ENCODE data around the gene FOXL3.

The FOXL3 gene

DNA sequence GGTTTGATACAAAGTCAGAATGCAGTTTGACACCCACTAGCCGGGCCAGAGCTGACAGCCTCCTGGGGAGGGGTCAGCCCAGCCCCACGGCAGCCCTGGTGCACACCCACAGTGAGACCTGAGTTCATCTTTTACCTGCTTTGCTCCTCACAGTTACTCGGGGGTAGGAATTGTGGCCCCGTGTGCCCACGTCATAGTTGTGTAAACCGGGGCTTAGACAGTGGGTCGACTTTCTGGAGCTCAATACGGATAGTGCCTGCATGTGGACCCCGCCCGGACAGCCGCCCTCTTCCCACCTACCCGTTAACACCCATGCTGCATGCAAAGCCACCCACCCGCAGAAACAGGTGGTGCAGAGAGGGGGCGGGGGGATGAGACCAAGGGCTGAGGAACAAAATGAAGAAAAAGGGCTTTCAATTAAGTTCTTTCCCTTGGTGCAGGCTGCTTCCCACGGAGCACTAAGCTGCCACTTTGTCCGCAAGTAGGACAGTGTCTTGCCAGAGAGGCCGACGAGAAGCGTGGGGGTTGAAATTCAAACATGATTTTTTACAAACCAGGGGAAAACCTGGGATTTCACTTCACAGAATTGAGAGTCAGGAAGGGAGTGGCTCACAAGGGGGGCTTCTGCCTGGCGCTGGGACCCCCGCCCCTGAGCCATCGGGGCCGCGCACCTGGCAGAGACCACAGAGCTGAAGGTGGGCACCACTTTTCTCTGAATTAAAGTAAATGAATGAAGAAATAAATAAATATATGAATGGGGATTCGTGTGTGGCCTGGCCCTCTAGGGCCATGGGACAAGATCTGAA, 24.6 kb upstream of the FOXL3 start:
- TF ChIP-seq EZH2phosphoT487 (conservative IDR thresholded peaks at IDR 0.05; ENCODE audit: low read length) (no peak), CTCF (IDR thresholded peaks at IDR 0.05; ENCODE audit: insufficient read depth, low read length, poor library complexity, severe bottlenecking) (no peak)
- Histone ChIP-seq H3K9me3 (ENCODE audit: insufficient read depth, low read length) (peaks cover 27% of the 10 kb centered on the region), H3K4me2 (ENCODE audit: low read depth, low read length, poor library complexity, severe bottlenecking) (no peak overlapping the region)

DNA sequence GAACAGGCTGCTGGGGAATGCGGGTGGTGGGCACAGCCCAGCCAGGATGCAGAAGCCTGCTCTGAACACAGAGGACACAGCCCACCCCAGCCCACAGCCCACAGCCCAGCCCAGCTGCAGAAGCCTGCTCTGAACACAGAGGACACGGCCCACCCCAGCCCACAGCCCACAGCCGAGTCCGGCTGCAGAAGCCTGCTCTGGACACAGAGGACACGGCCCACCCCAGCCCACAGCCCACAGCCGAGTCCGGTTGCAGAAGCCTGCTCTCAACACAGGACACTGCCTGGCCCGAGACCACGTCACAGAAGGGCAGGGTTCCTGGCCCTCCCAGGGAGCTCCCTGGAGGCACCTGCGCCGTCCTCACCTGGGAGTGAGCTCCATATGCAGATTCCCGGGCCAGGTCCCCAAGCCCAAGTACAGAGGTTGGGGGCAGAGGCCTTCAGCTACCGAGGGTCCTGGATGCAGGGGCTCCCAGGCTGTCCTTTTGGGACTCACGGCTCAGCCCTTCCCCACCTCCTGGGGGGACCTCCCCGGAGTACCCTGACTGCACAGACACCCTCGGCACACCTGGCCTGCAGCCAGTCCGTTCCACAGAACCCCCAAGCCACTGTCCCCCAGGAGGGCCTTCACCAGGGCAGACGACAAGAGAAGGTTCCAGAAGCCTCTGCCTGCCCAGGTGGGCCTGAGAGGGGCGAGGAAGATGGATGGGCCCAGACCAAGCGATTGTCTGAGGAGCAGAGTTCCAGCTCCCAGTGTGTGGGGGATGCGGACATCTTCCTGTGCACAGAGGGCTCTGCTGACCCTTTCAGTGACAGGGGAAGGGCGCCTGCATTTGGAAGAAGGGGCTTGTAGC, 23.7 kb upstream of the FOXL3 start:
- no peak overlapping the region for H2AFZ ChIP-seq (ENCODE audit: low read depth, low read length, severe bottlenecking)
- H3K9me3 ChIP-seq (ENCODE audit: insufficient read depth, low read length): peaks cover 19% of the 10 kb centered on the region

More for the DNA sequence above, 24.6 kb upstream of the FOXL3 start:
- no peak overlapping the region for H3K27ac ChIP-seq (ENCODE audit: low read depth, low read length)
- no peaks in the 10 kb centered on the region for H3K36me3 ChIP-seq (ENCODE audit: low read length)
- H3K4me3 ChIP-seq (ENCODE audit: insufficient read depth, low read length, poor library complexity, severe bottlenecking): no peak overlapping the region
- no peaks in the 10 kb centered on the region for H4K20me1 ChIP-seq (ENCODE audit: low read depth, low read length)
- H3K9ac ChIP-seq (ENCODE audit: low read length): no peak overlapping the region
- no peaks in the 10 kb centered on the region for H3K27me3 ChIP-seq (ENCODE audit: low read length)
- H3K79me2 ChIP-seq (ENCODE audit: insufficient read depth, low read length): no peaks in the 10 kb centered on the region
- H2AFZ ChIP-seq (ENCODE audit: low read depth, low read length, severe bottlenecking): no peak overlapping the region
- H3F3A ChIP-seq (ENCODE audit: insufficient read depth): peaks cover 3% of the 10 kb centered on the region; the same call in 1 of the 2 replicates
- no peaks in the 10 kb centered on the region for H3K9me2 ChIP-seq (replicated peaks; ENCODE audit: insufficient read depth, low read length)

More for the DNA sequence above, 23.7 kb upstream of the FOXL3 start:
- no peak overlapping the region for H3K9ac ChIP-seq (ENCODE audit: low read length)
- H3K9me2 ChIP-seq (replicated peaks; ENCODE audit: insufficient read depth, low read length): no peaks in the 10 kb centered on the region
- H3K4me2 ChIP-seq (ENCODE audit: low read depth, low read length, poor library complexity, severe bottlenecking): no peak overlapping the region
- peaks cover 3% of the 10 kb centered on the region; the same call in 1 of the 2 replicates for H3F3A ChIP-seq (ENCODE audit: insufficient read depth)
- no peaks in the 10 kb centered on the region for H3K36me3 ChIP-seq (ENCODE audit: low read length)
- H4K20me1 ChIP-seq (ENCODE audit: low read depth, low read length): no peaks in the 10 kb centered on the region
- no peak for TF ChIP-seq EZH2phosphoT487 (conservative IDR thresholded peaks at IDR 0.05; ENCODE audit: low read length)
- TF ChIP-seq CTCF (IDR thresholded peaks at IDR 0.05; ENCODE audit: insufficient read depth, low read length, poor library complexity, severe bottlenecking): no peak
- H3K79me2 ChIP-seq (ENCODE audit: insufficient read depth, low read length): no peaks in the 10 kb centered on the region
- H3K27me3 ChIP-seq (ENCODE audit: low read length): no peaks in the 10 kb centered on the region
- H3K4me3 ChIP-seq (ENCODE audit: insufficient read depth, low read length, poor library complexity, severe bottlenecking): no peak overlapping the region
- no peak overlapping the region for H3K27ac ChIP-seq (ENCODE audit: low read depth, low read length)

Measured in SU-DHL-6 (cell line).